HepG2 (cell line): ENCODE data around the gene TBC1D24. TPM values are rescaled to one million over a fixed set of nuclear protein-coding genes. Genes with fewer than 3 reads are reported as not detected.

ENCODE experiments used
- ATF1 ChIP-seq: IDR thresholded peaks from 2 replicates; pipeline ENCODE4 v1.6.1; 2016; ENCODE audit warnings: mild to moderate bottlenecking, control low read depth
- DPF2 ChIP-seq: sonication (generic); formaldehyde crosslinking; IDR thresholded peaks from 2 replicates; pipeline ENCODE4 v1.4.0; 2020; ENCODE audit warnings: mild to moderate bottlenecking, low read depth, missing genetic modification reagents, borderline replicate concordance
- JARID2 ChIP-seq: sonication (generic); formaldehyde crosslinking; IDR thresholded peaks from 2 replicates; pipeline ENCODE4 v1.8.1; 2023; ENCODE audit warnings: missing genetic modification reagents, inconsistent platforms; ENCODE audit not compliant: insufficient replicate concordance
- RCOR2 ChIP-seq: IDR thresholded peaks from 2 replicates; pipeline ENCODE4 v1.6.1; 2016; ENCODE audit warnings: missing biosample characterization, missing genetic modification reagents
- TBP ChIP-seq: sonication (generic); formaldehyde crosslinking; IDR thresholded peaks from 2 replicates; pipeline ENCODE4 v1.5.0; 2020; ENCODE audit warnings: missing genetic modification reagents
- TMF1 ChIP-seq: sonication (generic); formaldehyde crosslinking; IDR thresholded peaks from 2 replicates; pipeline ENCODE4 v1.8.1; 2022; ENCODE audit warnings: low read depth, missing genetic modification reagents
- XBP1 ChIP-seq: sonication (generic); formaldehyde crosslinking; IDR thresholded peaks from 2 replicates; pipeline ENCODE4 v1.5.0; 2020; ENCODE audit warnings: missing genetic modification reagents
- ZBTB1 ChIP-seq: sonication (generic); formaldehyde crosslinking; IDR thresholded peaks from 2 replicates; pipeline ENCODE4 v1.4.0; 2020; ENCODE audit warnings: missing genetic modification reagents, borderline replicate concordance
- ZBTB14 ChIP-seq: sonication (generic); formaldehyde crosslinking; IDR thresholded peaks from 2 replicates; pipeline ENCODE4 v1.4.0; 2020; ENCODE audit warnings: missing genetic modification reagents
- ZBTB4 ChIP-seq: sonication (generic); formaldehyde crosslinking; IDR thresholded peaks from 2 replicates; pipeline ENCODE4 v1.4.0; 2020; ENCODE audit warnings: missing genetic modification reagents, mild to moderate bottlenecking, borderline replicate concordance
- ZFAT ChIP-seq: sonication (generic); formaldehyde crosslinking; conservative IDR thresholded peaks from 2 replicates; pipeline ENCODE4 v1.8.1; 2023; ENCODE audit warnings: missing genetic modification reagents, inconsistent platforms
- ZNF138 ChIP-seq: sonication (generic); formaldehyde crosslinking; IDR thresholded peaks from 2 replicates; pipeline ENCODE4 v1.5.0; 2020; ENCODE audit warnings: mild to moderate bottlenecking, low read depth, missing genetic modification reagents
- ZNF337 ChIP-seq: sonication (generic); formaldehyde crosslinking; IDR thresholded peaks from 2 replicates; pipeline ENCODE4 v1.5.1; 2020; ENCODE audit warnings: missing genetic modification reagents, low read depth, mild to moderate bottlenecking, borderline replicate concordance
- ZNF549 ChIP-seq: sonication (generic); formaldehyde crosslinking; IDR thresholded peaks from 2 replicates; pipeline ENCODE4 v1.5.0; 2020; ENCODE audit warnings: missing genetic modification reagents
- ZNF556 ChIP-seq: sonication (generic); formaldehyde crosslinking; IDR thresholded peaks from 2 replicates; pipeline ENCODE4 v1.4.0; 2020; ENCODE audit warnings: mild to moderate bottlenecking, missing genetic modification reagents, borderline replicate concordance
- ZNF776 ChIP-seq: sonication (generic); formaldehyde crosslinking; IDR thresholded peaks from 2 replicates; pipeline ENCODE4 v1.4.0; 2020; ENCODE audit warnings: mild to moderate bottlenecking, missing genetic modification reagents
- ZNF788 ChIP-seq: sonication (generic); formaldehyde crosslinking; IDR thresholded peaks from 2 replicates; pipeline ENCODE4 v1.5.0; 2020; ENCODE audit warnings: mild to moderate bottlenecking, missing genetic modification reagents, borderline replicate concordance
- ZNF790 ChIP-seq: sonication (generic); formaldehyde crosslinking; IDR thresholded peaks from 2 replicates; pipeline ENCODE4 v1.8.0; 2022; ENCODE audit warnings: missing genetic modification reagents, mild to moderate bottlenecking, borderline replicate concordance
- polyA plus RNA-seq, 8 experiments: library from polyadenylated mRNA; depleted of rRNA in 3 of 8; stranded (reverse) in 7 of 8; unstranded in 1 of 8; fragments of >200 nt; fragmentation: Illumina TruSeq in 4 of 8; extraction: Trizol in 4 of 8; gene quantifications; 2 replicates each; pipeline versions ENCODE4 v1.2.1 to v1.2.3, GENCODE V29; 2011 to 2016; ENCODE audit warnings: low read depth in 4 of 8, missing spikeins in 1 of 8, mixed read lengths in 1 of 8; ENCODE audit not compliant: insufficient read depth in 1 of 8
- total RNA-seq, 5 experiments: library from RNA; depleted of rRNA; stranded (reverse); fragments of >200 nt; fragmentation: Illumina TruSeq; extraction: Trizol; gene quantifications; 2 replicates each; pipeline ENCODE4 v1.2.3, GENCODE V29; 2016; ENCODE audit warnings: low read depth in 1 of 5
- TF ChIP-seq, protein P1 (sequence below): sonication (generic); formaldehyde crosslinking; IDR thresholded peaks from 2 replicates; pipeline ENCODE4 v1.5.1; 2020; ENCODE audit warnings: missing genetic modification reagents, mild to moderate bottlenecking, borderline replicate concordance
- TF ChIP-seq, protein P2 (sequence below): sonication (generic); formaldehyde crosslinking; IDR thresholded peaks from 2 replicates; pipeline ENCODE4 v1.9.0; 2022; ENCODE audit warnings: missing genetic modification reagents, mild to moderate bottlenecking, borderline replicate concordance

The TBC1D24 gene
- total and polyA plus RNA-seq, 2 of the 13 experiments (the other 11 are each of a cell fraction or from before 2014, with no cell fraction given), result 7.7 to 13.7 TPM

DNA sequence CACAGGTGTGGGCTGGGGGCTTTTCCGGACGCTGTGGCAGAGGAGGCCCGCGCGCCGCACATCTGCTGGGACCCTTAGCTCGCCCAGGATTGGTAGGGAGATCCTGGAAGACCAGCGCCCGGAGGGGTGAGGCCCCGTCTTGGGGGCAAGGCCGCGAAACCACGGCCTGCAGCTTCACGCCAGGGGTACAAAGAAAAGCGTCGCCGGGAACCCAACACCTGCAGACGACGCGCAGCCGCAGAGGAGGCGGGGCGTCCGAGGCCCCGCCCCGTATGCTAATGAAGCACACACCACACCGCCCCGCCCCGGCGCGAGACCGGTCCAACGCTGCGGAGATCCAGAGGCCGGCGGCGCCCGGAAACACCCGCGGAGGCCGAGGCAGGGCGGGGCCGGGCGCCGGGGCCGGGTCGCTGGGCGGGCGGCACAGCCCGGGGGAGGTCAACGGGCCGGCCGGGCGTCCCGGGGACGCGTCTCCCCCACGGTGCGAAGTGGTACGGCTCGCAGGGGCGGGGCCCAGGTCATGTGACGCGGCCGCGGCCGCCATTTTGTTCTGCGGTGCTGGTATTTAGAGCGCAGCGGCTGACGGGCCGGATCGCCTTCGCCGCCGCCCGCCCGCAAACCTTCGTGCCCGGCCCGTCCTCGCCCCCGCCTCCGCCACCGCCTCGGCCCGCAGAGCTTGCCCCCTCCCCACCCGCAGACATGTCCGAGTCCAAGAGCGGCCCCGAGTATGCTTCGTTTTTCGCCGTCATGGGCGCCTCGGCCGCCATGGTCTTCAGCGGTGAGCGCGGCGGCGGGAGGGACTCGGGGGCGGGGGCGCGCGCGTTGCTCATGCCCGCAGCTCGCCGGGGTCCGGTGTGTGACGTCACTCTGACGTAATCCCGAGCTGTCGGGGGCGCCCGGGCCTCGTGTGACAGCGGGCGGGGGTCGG is 38.7 kb downstream of the TBC1D24 start, which contains the start of gene ATP6V0C (continued):
- TF ChIP-seq ZBTB4 (CRISPR knock-in tag) (no peak), TBP (no peak), ZNF790 (CRISPR knock-in tag) (peak; percentile 39; the same call in 1 of the 2 replicates), ZNF788 (CRISPR knock-in tag) (no peak; the same call in 1 of the 2 replicates), XBP1 (CRISPR knock-in tag) (no peak), RCOR2 (CRISPR knock-in tag) (no peak), ZBTB14 (CRISPR knock-in tag) (peak; percentile 73), ZNF556 (CRISPR knock-in tag) (no peak), ZFAT (CRISPR knock-in tag) (no peak), ZNF549 (CRISPR knock-in tag) (no peak), ATF1 (CRISPR knock-in tag) (no peak), DPF2 (no peak), ZNF776 (CRISPR knock-in tag) (no peak; the same call in 1 of the 2 replicates), TMF1 (no peak), JARID2 (CRISPR knock-in tag) (no peak), ZBTB1 (CRISPR knock-in tag) (no peak), ZNF337 (CRISPR knock-in tag) (no peak), ZNF138 (CRISPR knock-in tag) (no peak)
- TF ChIP-seq, protein P1, sequence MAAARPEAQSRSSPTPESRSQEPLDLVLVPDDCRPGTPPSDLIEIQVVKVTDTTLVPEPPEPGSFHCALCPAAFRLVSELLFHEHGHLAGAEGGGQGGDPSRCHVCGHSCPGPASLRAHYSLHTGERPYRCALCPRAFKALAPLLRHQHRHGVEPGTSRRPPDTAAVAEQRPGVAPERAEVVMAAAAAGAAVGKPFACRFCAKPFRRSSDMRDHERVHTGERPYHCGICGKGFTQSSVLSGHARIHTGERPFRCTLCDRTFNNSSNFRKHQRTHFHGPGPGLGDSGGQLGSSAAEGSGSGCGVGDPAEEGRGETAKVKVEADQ (CRISPR knock-in tag), result peak; percentile 53; the same call in 1 of the 2 replicates
- TF ChIP-seq, protein P2, sequence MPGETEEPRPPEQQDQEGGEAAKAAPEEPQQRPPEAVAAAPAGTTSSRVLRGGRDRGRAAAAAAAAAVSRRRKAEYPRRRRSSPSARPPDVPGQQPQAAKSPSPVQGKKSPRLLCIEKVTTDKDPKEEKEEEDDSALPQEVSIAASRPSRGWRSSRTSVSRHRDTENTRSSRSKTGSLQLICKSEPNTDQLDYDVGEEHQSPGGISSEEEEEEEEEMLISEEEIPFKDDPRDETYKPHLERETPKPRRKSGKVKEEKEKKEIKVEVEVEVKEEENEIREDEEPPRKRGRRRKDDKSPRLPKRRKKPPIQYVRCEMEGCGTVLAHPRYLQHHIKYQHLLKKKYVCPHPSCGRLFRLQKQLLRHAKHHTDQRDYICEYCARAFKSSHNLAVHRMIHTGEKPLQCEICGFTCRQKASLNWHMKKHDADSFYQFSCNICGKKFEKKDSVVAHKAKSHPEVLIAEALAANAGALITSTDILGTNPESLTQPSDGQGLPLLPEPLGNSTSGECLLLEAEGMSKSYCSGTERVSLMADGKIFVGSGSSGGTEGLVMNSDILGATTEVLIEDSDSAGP (CRISPR knock-in tag), result peak; percentile 70; the same call in 1 of the 2 replicates
